Transverse colon (tissue), 4 donors: Measurements from ENCODE around the gene CEACAM7. TPM values are rescaled to one million over a fixed set of nuclear protein-coding genes. Genes with fewer than 3 reads are reported as not detected.
A peak's percentile ranks its signal among the peaks of the same experiment; 100 is the strongest.
"Not testable (repeated sequence)": the region's sequence is repeated elsewhere in the genome, so short reads cannot be mapped to it uniquely, and the experiment has no call there.

Experiments
- DNase-seq: peaks from one replicate; pipeline ENCODE4 v3.0.0-alpha.2; 2019
- H3K27ac ChIP-seq, 4 donors: fragments of 200-600 bp; sonication (generic); 2 replicates each; pipeline ENCODE4 v1.5.1; 2016 to 2018; ENCODE audit warnings: inconsistent platforms in 4 of 4
- H3K27me3 ChIP-seq: fragments of 200-600 bp; sonication (generic); 2 replicates; pipeline ENCODE4 v1.5.1; 2017; ENCODE audit warnings: inconsistent platforms
- H3K36me3 ChIP-seq, 4 donors: fragments of 200-600 bp; sonication (generic); 2 replicates each; pipeline ENCODE4 v1.5.1; 2017 to 2019; ENCODE audit warnings: inconsistent platforms in 4 of 4
- H3K4me1 ChIP-seq, 4 donors: fragments of 200-600 bp; sonication (generic); 2 replicates each; pipeline ENCODE4 v1.5.1; 2017 to 2020; ENCODE audit warnings: inconsistent platforms in 4 of 4
- H3K4me3 ChIP-seq, 4 donors: fragments of 200-600 bp; sonication (generic); 1 replicate in 1 of 4; 2 replicates in 3 of 4; pipeline versions ENCODE4 v1.5.1 to v1.6.1; 2017 to 2019; ENCODE audit warnings: inconsistent platforms in 4 of 4
- H3K9me3 ChIP-seq, 2 donors: fragments of 200-600 bp; sonication (generic); 2 replicates each; pipeline ENCODE4 v1.5.1; 2017 to 2019; ENCODE audit warnings: inconsistent platforms in 2 of 2
- EP300 ChIP-seq: sonication (generic); formaldehyde crosslinking; IDR thresholded peaks from one replicate; pipeline ENCODE4 v1.6.1; 2017; ENCODE audit warnings: antibody characterized with exemption, low read depth
- POLR2A ChIP-seq: fragments of 450-650 bp; IDR thresholded peaks from one replicate; pipeline ENCODE4 v1.6.1; 2016; ENCODE audit warnings: antibody characterized with exemption, mild to moderate bottlenecking, moderate library complexity
- POLR2AphosphoS5 ChIP-seq, 3 donors: sonication (generic); formaldehyde crosslinking; IDR thresholded peaks; one replicate each; pipeline ENCODE4 v1.6.1; 2016; ENCODE audit warnings: antibody characterized with exemption in 3 of 3
- WGBS, 2 donors: methylation state at CpG; one replicate each; pipeline ENCODE4 v1.1.5; 2018; ENCODE audit warnings: low coverage in 1 of 2; 5-methylcytosine and 5-hydroxymethylcytosine counted together
- in situ Hi-C, 4 donors: fragments of 200-750 bp; cut with MboI; loops; one replicate each; pipeline versions ENCODE4 v1.15.0 to v1.15.1; 2017; ENCODE audit warnings: low sequenced_read_pairs in 3 of 4, low pct_ligation_motif_present in 1 of 4, low pct_unique_long_range_greater_than_20kb in 1 of 4
- intact Hi-C: fragments of 100-400 bp; cut with DNase I; formaldehyde crosslinking; loops from one replicate; pipeline ENCODE4 v1.15.1; 2023; ENCODE audit warnings: low total_unique reads
- total RNA-seq, 4 donors: library from RNA; depleted of rRNA; stranded (reverse); fragments of >200 nt; gene quantifications; one replicate each; pipeline ENCODE4 v1.1.0, GENCODE V29; 2016
- TF ChIP-seq, protein P1 (sequence below), 5 experiments: fragments of 200-600 bp in 3 of 5; fragments of 450-650 bp in 2 of 5; sonication (generic) in 3 of 5; IDR thresholded peaks; 1 replicate in 2 of 5; 2 replicates in 3 of 5; pipeline ENCODE4 v1.5.1; 2016 to 2017; ENCODE audit warnings: antibody characterized with exemption in 5 of 5, inconsistent platforms in 3 of 5, mild to moderate bottlenecking in 2 of 5, moderate library complexity in 1 of 5

CEACAM7 gene
- total RNA-seq, 4 donors from 2014 or later, result 26.3 to 2,498 (median 1,946) TPM

DNA sequence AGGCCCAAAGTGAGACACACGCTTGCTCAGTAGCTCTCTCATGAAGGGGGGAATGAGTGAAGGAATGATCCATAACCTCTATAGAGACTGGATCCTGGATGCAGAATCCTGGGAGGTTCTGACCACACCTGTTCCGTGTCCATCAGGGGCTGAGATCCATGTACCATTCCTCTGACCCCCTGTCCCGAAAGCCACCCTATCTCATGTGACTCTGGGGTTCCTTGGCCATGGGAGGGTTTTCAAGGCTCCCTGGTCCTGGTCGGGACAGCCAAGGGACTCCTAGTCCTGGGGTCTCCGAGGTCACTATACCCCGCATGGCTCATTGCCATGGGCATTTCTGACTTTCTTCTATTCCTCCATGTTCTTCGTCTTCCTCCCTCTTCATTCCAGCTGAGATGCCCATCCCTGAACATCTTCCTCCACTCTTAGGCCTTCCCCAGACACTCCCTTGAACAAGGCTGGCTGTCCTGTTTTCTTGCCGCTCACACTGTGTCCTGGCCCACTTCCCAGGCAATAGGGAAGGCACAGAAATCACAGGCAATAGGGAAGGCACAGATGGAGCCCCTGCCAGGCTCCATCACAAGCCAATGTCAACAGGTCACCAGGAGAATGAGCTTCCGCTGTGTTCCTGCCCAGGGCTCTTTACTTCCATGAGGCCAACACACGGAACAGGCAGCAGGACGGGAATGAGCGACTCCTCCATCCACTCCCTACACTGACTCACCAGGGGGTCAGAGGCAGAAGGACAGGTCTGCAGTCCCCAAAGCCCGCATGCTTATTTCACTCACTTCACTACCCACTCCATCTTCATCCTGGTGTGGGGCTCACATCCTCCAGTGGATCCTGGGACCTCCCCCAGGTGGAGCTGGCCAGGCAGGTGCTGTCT lies 23.5 kb upstream of the CEACAM7 start:
- in situ Hi-C loops, result no loop called here
- Histone ChIP-seq H3K9me3 (no peaks in the 10 kb centered on the region), H3K27me3 (no peaks in the 10 kb centered on the region), H3K27ac (peak overlapping the region; percentile 81 to 87 (median 84)), H3K4me1 (peaks cover 3 to 22% (median 9%) of the 10 kb centered on the region in 4 donors), H3K36me3 (peaks cover 0 to 5% (median 3%) of the 10 kb centered on the region in 4 donors), H3K4me3 (peak overlapping the region in 3 of 4 donors; percentile 35 to 52 (median 45))
- WGBS, 2 donors, result 42% methylated on average over 13 of the region's 13 CpGs; no CpG with 5 or more reads in 1 of the 2 donors
- peak; percentile 69 for DNase-seq
- intact Hi-C loops, result no loop called here
- TF ChIP-seq, protein P1, sequence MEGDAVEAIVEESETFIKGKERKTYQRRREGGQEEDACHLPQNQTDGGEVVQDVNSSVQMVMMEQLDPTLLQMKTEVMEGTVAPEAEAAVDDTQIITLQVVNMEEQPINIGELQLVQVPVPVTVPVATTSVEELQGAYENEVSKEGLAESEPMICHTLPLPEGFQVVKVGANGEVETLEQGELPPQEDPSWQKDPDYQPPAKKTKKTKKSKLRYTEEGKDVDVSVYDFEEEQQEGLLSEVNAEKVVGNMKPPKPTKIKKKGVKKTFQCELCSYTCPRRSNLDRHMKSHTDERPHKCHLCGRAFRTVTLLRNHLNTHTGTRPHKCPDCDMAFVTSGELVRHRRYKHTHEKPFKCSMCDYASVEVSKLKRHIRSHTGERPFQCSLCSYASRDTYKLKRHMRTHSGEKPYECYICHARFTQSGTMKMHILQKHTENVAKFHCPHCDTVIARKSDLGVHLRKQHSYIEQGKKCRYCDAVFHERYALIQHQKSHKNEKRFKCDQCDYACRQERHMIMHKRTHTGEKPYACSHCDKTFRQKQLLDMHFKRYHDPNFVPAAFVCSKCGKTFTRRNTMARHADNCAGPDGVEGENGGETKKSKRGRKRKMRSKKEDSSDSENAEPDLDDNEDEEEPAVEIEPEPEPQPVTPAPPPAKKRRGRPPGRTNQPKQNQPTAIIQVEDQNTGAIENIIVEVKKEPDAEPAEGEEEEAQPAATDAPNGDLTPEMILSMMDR (IDR thresholded peaks at IDR 0.05), result no peak
- TF ChIP-seq POLR2AphosphoS5 (IDR thresholded peaks at IDR 0.05) (peak in 2 of 3 donors; percentile 18 to 77), EP300 (no peak), POLR2A (peak; percentile 42)

DNA sequence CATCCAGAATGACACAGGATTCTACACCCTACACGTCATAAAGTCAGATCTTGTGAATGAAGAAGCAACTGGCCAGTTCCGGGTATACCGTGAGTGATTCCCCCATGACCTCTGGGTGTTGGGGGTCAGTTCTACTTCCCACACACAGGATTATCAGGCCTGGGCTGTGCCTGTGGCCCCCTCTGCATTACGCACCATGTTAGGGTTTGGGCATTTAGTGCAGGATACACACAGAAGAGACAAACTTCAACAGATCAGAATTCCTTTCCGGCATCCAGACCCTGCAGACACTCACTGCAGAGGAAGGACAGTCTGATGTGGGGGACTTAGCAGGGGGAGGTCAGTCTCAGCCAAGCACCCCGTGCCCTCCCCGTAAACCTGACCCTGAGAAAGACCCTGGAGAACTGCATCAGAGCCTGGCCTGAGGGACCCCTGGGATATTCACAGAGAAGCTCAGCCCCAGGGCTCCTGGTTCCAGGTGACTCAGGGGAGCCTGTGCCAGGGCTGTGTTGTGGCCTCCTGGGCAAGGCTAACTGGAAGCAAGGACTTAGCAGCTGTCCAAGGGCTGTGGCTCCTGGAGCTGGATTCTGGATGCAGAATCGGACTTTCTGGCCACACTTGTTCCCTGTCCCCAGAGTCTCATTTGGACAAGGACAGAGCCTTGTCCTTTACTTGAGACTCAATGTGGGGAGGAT lies 22.0 kb upstream of the CEACAM7 start:
- in situ Hi-C loops, result no loop called here
- peak; percentile 22 for DNase-seq
- Histone ChIP-seq H3K27ac (peak overlapping the region; percentile 81 to 87 (median 84)), H3K36me3 (peaks cover 0 to 3% (median 0%) of the 10 kb centered on the region in 4 donors), H3K4me3 (peak overlapping the region; percentile 18 to 52 (median 40)), H3K27me3 (peaks cover 10% of the 10 kb centered on the region), H3K9me3 (no peaks in the 10 kb centered on the region), H3K4me1 (peaks cover 3 to 22% (median 9%) of the 10 kb centered on the region in 4 donors)
- intact Hi-C loops, result no loop called here
- 55 to 62% methylated on average over 3 to 8 of the region's 8 CpGs for WGBS, 2 donors
- TF ChIP-seq POLR2A (peak; percentile 28), EP300 (no peak), POLR2AphosphoS5 (IDR thresholded peaks at IDR 0.05) (peak in 1 of 3 donors; percentile 20)
- TF ChIP-seq, protein P1 (IDR thresholded peaks at IDR 0.05), result no peak

DNA sequence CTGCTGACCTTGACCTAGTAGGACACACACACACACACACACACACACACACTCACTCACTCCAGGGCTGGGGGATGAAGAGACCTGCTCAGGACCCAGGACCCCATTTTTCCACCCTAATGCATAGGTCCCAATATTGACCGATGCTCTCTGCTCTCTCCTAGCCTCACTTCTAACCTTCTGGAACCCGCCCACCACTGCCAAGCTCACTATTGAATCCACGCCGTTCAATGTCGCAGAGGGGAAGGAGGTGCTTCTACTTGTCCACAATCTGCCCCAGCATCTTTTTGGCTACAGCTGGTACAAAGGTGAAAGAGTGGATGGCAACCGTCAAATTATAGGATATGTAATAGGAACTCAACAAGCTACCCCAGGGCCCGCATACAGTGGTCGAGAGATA lies 21.4 kb upstream of the CEACAM7 start:
- in situ Hi-C loops, H3K9me3 ChIP-seq, H3K36me3 ChIP-seq, intact Hi-C loops: not testable (repeated sequence)
- peak overlapping the region in 3 of 4 donors; percentile 35 to 52 (median 45) for H3K4me3 ChIP-seq
- H3K27ac ChIP-seq, result peak overlapping the region; percentile 81 to 87 (median 84)
- peaks cover 3 to 22% (median 9%) of the 10 kb centered on the region in 4 donors for H3K4me1 ChIP-seq
- WGBS, 2 donors, result 64% methylated on average over 8 of the region's 8 CpGs; no CpG with 5 or more reads in 1 of the 2 donors
- H3K27me3 ChIP-seq, result peaks cover 10% of the 10 kb centered on the region
- DNase-seq, result peak; percentile 22

DNA sequence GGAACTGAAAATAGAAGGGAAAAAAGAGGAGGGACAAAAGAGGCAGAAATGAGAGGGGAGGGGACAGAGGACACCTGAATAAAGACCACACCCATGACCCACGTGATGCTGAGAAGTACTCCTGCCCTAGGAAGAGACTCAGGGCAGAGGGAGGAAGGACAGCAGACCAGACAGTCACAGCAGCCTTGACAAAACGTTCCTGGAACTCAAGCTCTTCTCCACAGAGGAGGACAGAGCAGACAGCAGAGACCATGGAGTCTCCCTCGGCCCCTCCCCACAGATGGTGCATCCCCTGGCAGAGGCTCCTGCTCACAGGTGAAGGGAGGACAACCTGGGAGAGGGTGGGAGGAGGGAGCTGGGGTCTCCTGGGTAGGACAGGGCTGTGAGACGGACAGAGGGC lies 20.4 kb upstream of the CEACAM7 start, which contains the start of gene CEACAM5:
CEACAM5 (plus strand) TSS at position 146 of the 400 bp plus-strand sequence; CDS start at position 252, 106 bp downstream.
- H3K27me3 ChIP-seq, result peaks cover 10% of the 10 kb centered on the region
- DNase-seq, result peak; percentile 91
- H3K36me3 ChIP-seq, result no peaks in the 10 kb centered on the region
- in situ Hi-C loops (no loop called here), intact Hi-C loops (no loop called here)
- peak within 1 kb of the TSS; percentile 81 to 87 (median 84) for H3K27ac ChIP-seq
- peak within 1 kb of the TSS; percentile 13 to 52 (median 40) for H3K4me3 ChIP-seq
- peaks cover 3 to 22% (median 9%) of the 10 kb centered on the region in 4 donors for H3K4me1 ChIP-seq
- TF ChIP-seq POLR2A (peak; percentile 98), POLR2AphosphoS5 (IDR thresholded peaks at IDR 0.05) (peak; percentile 98 to 99 (median 99))
- TF ChIP-seq, protein P1 (IDR thresholded peaks at IDR 0.05), result no peak
- WGBS, 2 donors, result 20 to 25% methylated on average over 2 to 4 of the region's 4 CpGs
- no peaks in the 10 kb centered on the region for H3K9me3 ChIP-seq
